HTR-8/SVneo (cell line): Measurements from ENCODE around the gene CX3CR1.

ENCODE experiments used
- DNase-seq: peaks from one replicate; pipeline ENCODE4 v3.0.0; 2011; ENCODE audit warnings: low spot score, mixed read lengths; ENCODE audit not compliant: insufficient read length
- FAIRE-seq: peaks from 2 replicates; lab custom pipeline; 2011; peaks lifted over from hg19 to GRCh38; lab: Jason Lieb, UNC

The CX3CR1 gene

GRCh38 chr3:39294446-39295183, 14.8 kb upstream of the CX3CR1 start:
- FAIRE-seq: no peak
- DNase-seq: no peak

- FAIRE-seq: no peak
- no peak for DNase-seq
These were observed 13.1 kb upstream of the CX3CR1 start for GRCh38 chr3:39292961-39293360.

- FAIRE-seq: no peak
- peak; percentile 73 for DNase-seq
These were observed 12.1 kb upstream of the CX3CR1 start for GRCh38 chr3:39291903-39292329.

- no peak for DNase-seq
- no peak for FAIRE-seq
These were observed 10.4 kb upstream of the CX3CR1 start for GRCh38 chr3:39290255-39290654.

- DNase-seq (no peak), FAIRE-seq (no peak)
These were observed 9.3 kb upstream of the CX3CR1 start for GRCh38 chr3:39289107-39289506.

GRCh38 chr3:39288300-39288808, 8.5 kb upstream of the CX3CR1 start:
- DNase-seq: peak; percentile 89
- no peak for FAIRE-seq

- no peak for FAIRE-seq
- no peak for DNase-seq
These were observed 7.7 kb upstream of the CX3CR1 start for GRCh38 chr3:39287216-39288164.

- no peak for FAIRE-seq
- no peak for DNase-seq
These were observed 6.9 kb upstream of the CX3CR1 start for GRCh38 chr3:39286771-39287170.

- no peak for DNase-seq
- no peak for FAIRE-seq
These were observed 5.5 kb upstream of the CX3CR1 start for GRCh38 chr3:39285332-39285731.

- DNase-seq (no peak), FAIRE-seq (no peak)
These were observed 4.6 kb upstream of the CX3CR1 start for GRCh38 chr3:39284457-39284881.

- FAIRE-seq: no peak
- no peak for DNase-seq
These were observed 2.2 kb upstream of the CX3CR1 start for GRCh38 chr3:39282057-39282456.

- FAIRE-seq: no peak
- DNase-seq: no peak
These were observed 1.7 kb upstream of the CX3CR1 start for GRCh38 chr3:39281533-39281932.

GRCh38 chr3:39280571-39280970, 735 bp upstream of the CX3CR1 start:
- DNase-seq (no peak), FAIRE-seq (no peak)

- DNase-seq (no peak), FAIRE-seq (no peak)
These were observed 1.3 kb downstream of the CX3CR1 start for GRCh38 chr3:39278616-39278935.

GRCh38 chr3:39277893-39278615, 1.8 kb downstream of the CX3CR1 start:
- DNase-seq: no peak
- FAIRE-seq: no peak

- FAIRE-seq (no peak), DNase-seq (no peak)
These were observed 3.1 kb downstream of the CX3CR1 start for GRCh38 chr3:39276746-39277145.

GRCh38 chr3:39275963-39276593, 3.8 kb downstream of the CX3CR1 start:
- FAIRE-seq (no peak), DNase-seq (no peak)

- DNase-seq (no peak), FAIRE-seq (no peak)
These were observed 4.8 kb downstream of the CX3CR1 start for GRCh38 chr3:39275052-39275451.

- no peak for FAIRE-seq
- DNase-seq: no peak
These were observed 6.7 kb downstream of the CX3CR1 start for GRCh38 chr3:39273119-39273518.

- DNase-seq: no peak
These were observed 7.6 kb downstream of the CX3CR1 start for GRCh38 chr3:39272191-39272590.

More at GRCh38 chr3:39272191-39272590, 7.6 kb downstream of the CX3CR1 start:
- FAIRE-seq: no peak
